Activated naive CD8-positive, alpha-beta T cell treated with anti-CD3 and anti-CD28 coated beads, Interleukin-2, amount 50 U/mL, for 24 hours (primary cell): ENCODE results near the gene COPS7A.
"Not testable (repeated sequence)": the region's sequence is repeated elsewhere in the genome, so short reads cannot be mapped to it uniquely, and the experiment has no call there.

Experiments used
- ATAC-seq: fragments of 150-1000 bp; cut with Tn5 transposase; one replicate; pipeline ENCODE4 v1.10.0; 2021
- DNase-seq: peaks from one replicate; pipeline ENCODE4 v3.0.0; 2021
- H3K27ac Mint-ChIP-seq: one replicate; pipeline ENCODE4 v1.8.0; 2021; ENCODE audit warnings: mild to moderate bottlenecking, mixed read lengths
- H3K27me3 Mint-ChIP-seq: one replicate; pipeline ENCODE4 v1.8.0; 2021; ENCODE audit warnings: mixed read lengths
- H3K36me3 Mint-ChIP-seq: one replicate; pipeline ENCODE4 v1.8.0; 2021; ENCODE audit warnings: low read depth, mixed read lengths
- H3K4me1 Mint-ChIP-seq: one replicate; pipeline ENCODE4 v1.8.0; 2021; ENCODE audit warnings: mixed read lengths
- H3K4me3 Mint-ChIP-seq: one replicate; pipeline ENCODE4 v1.8.0; 2021; ENCODE audit warnings: mild to moderate bottlenecking, moderate library complexity, mixed read lengths
- H3K9me3 Mint-ChIP-seq: one replicate; pipeline ENCODE4 v1.8.0; 2021; ENCODE audit warnings: mixed read lengths

Gene COPS7A

DNA sequence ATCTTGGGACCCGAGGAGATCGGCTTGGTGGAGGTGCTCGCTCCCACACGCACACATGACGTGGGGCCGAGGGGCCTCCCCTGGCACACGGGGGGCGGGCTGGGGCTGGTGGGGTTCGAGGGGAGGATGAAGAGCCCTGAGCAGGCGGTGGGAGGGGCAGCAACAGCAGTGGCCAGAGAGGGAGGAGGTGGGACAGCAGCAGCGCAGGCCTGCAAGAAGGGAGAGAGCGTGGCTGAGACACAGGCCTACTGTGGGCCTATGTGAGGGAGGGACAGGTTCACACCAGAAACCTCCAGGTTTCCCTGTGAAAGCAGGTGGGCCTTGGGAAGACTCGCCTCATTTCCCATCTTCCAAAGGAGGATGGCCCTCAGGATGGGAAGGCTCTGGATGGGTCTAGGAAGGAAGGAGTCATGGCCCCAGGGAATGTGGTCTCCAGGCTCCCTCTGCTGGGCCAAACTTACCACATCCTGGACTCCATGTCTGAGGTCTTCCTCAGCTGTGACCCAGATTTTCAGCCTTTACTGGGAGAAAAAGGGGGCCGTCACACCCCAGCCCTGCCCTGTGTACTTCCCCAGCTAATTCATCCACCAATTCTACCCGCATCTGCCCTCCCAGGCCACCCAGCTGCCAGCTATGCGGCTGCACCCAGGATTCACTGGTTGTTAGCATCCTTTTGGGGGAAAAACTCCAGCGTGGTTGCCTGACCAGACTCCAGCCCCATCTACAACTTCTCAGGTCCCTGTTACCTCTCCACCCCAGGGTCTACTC, 26.1 kb upstream of the COPS7A start:
- no peaks in the 10 kb centered on the region for H3K9me3 Mint-ChIP-seq
- no peak overlapping the region for H3K27ac Mint-ChIP-seq
- DNase-seq: peak; percentile 30
- H3K4me1 Mint-ChIP-seq: peaks cover 30% of the 10 kb centered on the region
- no peaks in the 10 kb centered on the region for H3K36me3 Mint-ChIP-seq
- no peak for ATAC-seq
- H3K27me3 Mint-ChIP-seq: peaks cover 38% of the 10 kb centered on the region
- H3K4me3 Mint-ChIP-seq: no peak overlapping the region

DNA sequence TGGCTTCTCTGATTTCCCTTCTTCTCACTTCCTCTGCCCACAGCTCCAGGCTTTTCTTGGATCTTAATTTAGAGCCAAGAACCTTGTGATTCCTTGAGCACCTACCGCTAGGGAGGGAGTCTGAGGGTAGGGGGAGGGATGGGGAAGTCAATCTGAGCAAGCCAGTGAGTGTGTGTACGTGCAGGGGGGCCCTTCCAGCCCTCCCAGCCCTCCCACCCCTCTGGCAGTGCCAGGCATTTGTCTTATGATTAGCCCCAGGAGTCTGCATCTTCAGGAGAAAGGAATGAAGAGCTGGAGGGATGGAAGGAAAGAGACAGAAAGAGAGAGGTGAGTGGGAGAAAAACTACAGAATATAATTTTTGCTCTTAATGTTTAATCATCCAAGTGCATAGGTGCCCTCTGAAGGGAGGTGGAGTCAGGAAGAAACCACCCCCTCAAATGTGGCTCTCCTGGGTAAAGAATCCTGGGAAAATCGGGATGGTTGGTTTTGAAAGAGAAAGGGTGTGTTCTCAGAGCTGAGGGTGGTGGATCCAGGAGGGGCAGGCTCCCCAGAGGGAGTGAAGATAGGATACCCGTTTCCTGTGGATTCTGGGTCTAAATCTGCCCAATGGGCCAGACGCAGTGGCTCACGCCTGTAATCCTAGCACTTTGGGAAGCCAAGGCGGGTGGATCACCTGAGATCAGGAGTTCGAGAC, 25.3 kb upstream of the COPS7A start:
- Mint-ChIP-seq H3K4me3 (no peak overlapping the region), H3K27ac (no peak overlapping the region), H3K27me3 (peaks cover 45% of the 10 kb centered on the region), H3K36me3 (no peaks in the 10 kb centered on the region), H3K4me1 (peaks cover 28% of the 10 kb centered on the region), H3K9me3 (no peaks in the 10 kb centered on the region)
- ATAC-seq (no peak), DNase-seq (no peak)

DNA sequence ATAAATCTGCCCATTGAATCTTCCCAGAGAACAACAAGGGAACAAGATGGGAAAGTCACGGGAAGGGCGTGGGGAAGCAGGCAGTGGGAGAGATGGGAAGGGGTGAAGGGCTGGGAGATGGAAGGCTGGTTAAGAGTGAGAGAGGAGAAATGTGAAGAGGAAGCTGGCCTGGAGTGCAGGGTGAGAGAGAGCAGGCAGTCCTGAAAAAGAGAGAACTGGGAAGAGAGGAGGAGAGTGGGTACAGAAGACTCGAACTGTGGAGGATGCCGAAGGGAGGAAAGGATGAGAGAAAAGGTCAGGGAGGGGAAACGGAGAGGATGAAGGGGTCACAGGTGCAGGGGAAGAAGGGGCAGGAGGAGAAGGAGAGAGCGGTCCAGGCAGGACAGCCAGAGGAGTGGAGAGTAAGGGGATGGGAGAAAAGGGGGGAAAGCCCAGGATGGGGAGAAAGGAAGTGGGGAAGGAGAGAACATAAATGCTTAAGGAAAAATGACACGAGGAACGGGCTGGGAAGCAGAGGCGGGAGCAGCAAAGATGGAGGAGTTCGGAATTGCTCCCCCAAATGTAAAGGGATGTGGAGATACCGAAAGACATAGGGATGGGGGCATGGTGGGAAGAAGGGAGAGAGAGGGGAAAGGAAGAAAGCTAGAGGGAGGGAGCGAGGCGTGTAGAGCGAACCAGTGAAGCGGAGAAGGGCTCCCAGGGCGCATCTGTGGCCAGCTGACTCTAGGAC, 24.4 kb upstream of the COPS7A start:
- Mint-ChIP-seq H3K36me3 (no peaks in the 10 kb centered on the region), H3K4me1 (peaks cover 28% of the 10 kb centered on the region), H3K9me3 (no peaks in the 10 kb centered on the region), H3K27me3 (peaks cover 52% of the 10 kb centered on the region), H3K27ac (no peak overlapping the region), H3K4me3 (peak overlapping the region; percentile 64)
- no peak for ATAC-seq
- DNase-seq: no peak

DNA sequence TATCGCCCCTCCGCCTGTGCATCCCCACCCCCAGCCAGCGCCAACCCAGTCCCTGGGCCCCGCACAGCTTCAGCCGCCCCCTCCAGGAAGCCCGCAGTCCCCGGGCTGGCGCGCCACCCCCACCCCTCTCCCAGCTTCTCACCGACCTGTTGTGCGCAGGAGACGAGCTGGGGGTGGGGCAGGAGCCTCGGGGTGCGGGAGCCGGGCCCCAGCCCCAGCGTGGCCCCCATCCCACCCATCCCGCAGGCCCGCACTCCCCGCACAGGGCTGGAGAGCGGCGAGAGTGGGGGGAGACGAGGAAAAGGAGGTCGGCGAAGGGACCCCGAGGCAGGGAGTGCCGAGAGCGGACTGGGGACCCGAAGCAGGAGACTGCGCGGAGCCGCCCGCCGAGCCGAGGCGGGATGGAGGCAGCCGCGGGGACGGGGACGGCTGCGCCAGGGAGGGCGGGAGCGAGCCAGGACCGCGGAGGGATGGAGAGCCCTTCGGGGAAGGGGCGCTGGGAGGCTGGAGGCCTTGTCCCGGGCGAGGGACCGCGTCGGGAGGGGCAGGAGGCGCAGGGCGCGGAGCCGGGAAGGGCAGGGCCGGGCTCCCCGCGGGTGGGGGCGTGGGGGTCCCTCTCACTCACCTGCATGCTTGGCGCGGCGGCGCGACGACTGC, 23.7 kb upstream of the COPS7A start:
- Mint-ChIP-seq H3K27me3 (peaks cover 58% of the 10 kb centered on the region), H3K9me3 (no peaks in the 10 kb centered on the region)
- no peak for DNase-seq

DNA sequence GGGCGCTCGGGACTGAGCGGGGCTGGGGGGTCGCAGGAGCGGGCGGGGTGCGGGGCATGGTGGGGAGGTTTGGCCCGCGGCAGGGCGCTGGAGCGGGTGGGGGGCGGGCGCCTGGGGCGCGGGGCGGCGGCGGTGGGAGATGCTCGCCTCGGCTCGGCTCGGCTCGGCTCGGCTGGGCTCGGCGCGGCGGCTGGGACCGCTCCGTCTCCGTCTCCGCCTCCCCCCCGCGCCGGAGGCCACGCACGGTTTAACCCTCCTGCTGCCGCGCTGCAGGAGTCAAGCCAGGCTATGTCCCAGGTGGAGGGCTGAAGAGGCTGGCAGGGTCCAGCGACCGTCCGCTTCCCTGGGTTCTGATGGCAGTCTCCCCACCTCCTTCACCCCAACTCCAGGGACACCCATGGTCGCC, 23.2 kb upstream of the COPS7A start, which contains the start of gene PIANP:
PIANP (minus strand) TSS at position 170 of the 406 bp plus-strand sequence. CDS start 2,754 bp downstream, outside the sequence.
- no peaks in the 10 kb centered on the region for H3K36me3 Mint-ChIP-seq
- H3K4me1 Mint-ChIP-seq: peaks cover 27% of the 10 kb centered on the region
- H3K9me3 Mint-ChIP-seq: no peaks in the 10 kb centered on the region
- DNase-seq (peak; percentile 40), ATAC-seq (peak; percentile 55)
- peaks cover 62% of the 10 kb centered on the region for H3K27me3 Mint-ChIP-seq
- peak within 1 kb of the TSS; percentile 68 for H3K4me3 Mint-ChIP-seq
- no peak within 1 kb of the TSS for H3K27ac Mint-ChIP-seq

More for the DNA sequence above, 23.7 kb upstream of the COPS7A start:
- peak; percentile 50 for ATAC-seq
- Mint-ChIP-seq H3K27ac (no peak overlapping the region), H3K4me1 (peaks cover 28% of the 10 kb centered on the region), H3K36me3 (no peaks in the 10 kb centered on the region), H3K4me3 (peak overlapping the region; percentile 64)

DNA sequence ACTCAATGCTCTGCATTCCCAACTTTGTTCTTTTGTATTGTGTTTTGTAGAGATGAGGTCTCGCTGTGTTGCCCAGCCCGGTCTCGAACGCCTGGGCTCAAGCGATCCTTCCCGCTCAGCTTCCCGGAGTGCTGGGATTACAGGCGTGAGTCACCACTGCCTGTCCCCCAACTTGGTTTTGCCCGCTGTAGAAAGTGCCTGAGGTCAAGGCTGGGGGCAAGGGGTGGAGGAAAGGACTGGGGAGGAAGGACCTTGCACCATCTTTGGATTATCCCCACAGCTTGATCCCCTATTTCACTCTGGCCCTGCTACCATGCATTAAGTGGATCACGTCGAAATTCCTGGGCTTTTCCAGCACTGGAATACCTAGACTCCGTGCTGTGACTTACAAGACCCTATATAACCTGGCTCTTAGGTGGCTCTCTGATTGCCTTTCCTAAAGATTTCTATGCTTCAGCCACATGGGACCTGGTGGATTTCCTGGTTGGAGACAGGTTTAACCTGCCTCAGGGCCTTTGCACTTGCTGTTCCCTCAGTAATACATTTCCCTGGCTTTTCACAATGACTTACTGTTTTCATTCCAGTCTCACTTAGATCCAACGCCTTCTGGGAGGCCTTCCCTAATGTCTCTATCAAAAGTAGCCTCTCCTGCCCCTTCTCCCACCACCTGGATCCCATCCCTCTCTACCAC, 22.6 kb upstream of the COPS7A start:
- peaks cover 62% of the 10 kb centered on the region for H3K27me3 Mint-ChIP-seq
- no peaks in the 10 kb centered on the region for H3K9me3 Mint-ChIP-seq
- H3K4me1 Mint-ChIP-seq: peaks cover 25% of the 10 kb centered on the region
- peak overlapping the region; percentile 68 for H3K4me3 Mint-ChIP-seq
- DNase-seq: no peak
- no peak for ATAC-seq
- H3K27ac Mint-ChIP-seq: no peak overlapping the region
- no peaks in the 10 kb centered on the region for H3K36me3 Mint-ChIP-seq

DNA sequence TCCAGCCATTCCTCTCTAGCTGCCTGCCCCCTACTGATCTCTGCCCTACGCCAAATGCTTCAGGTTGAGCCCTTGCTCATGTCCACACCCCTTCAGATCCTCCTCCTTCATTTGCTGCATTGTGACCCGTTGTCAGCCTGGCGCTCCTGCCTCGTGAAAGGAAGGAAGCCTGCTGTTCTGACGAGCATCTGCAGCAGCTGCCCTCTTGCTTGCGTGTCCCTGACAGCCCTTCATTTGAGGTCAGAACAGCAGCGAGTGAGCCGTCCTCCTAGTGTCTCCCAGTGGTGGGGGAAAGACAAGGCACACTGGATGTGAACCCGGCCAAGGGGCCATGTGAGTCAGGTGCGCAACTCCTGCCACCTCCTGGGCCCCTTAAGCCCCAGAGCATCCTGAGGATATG, 20.2 kb upstream of the COPS7A start:
- ATAC-seq: peak; percentile 47
- DNase-seq: no peak
- Mint-ChIP-seq H3K4me1 (peaks cover 14% of the 10 kb centered on the region), H3K27ac (no peak overlapping the region), H3K9me3 (no peaks in the 10 kb centered on the region), H3K36me3 (no peaks in the 10 kb centered on the region), H3K27me3 (peaks cover 57% of the 10 kb centered on the region), H3K4me3 (no peak overlapping the region)

DNA sequence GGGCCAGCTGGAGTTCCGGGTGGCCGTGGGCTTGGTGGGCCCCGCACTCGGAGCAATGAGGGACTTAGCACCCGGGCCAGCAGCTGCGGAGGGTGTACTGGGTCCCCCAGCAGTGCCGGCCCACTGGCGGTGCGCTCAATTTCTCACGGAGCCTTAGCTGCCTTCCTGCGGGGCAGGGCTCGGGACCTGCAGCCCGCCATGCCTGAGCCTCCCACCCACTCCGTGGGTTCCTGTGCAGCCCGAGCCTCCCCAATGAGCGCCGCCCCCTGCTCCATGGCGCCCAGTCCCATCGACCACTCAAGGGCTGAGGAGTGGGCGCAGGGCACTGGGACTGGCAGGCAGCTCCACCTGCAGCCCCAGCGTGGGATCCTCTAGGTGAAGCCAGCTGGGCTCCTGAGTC, 15.5 kb upstream of the COPS7A start:
- not testable (repeated sequence) for ATAC-seq, H3K9me3 Mint-ChIP-seq, H3K4me3 Mint-ChIP-seq, DNase-seq, H3K27ac Mint-ChIP-seq, H3K36me3 Mint-ChIP-seq, H3K4me1 Mint-ChIP-seq
- H3K27me3 Mint-ChIP-seq: peaks cover 21% of the 10 kb centered on the region

DNA sequence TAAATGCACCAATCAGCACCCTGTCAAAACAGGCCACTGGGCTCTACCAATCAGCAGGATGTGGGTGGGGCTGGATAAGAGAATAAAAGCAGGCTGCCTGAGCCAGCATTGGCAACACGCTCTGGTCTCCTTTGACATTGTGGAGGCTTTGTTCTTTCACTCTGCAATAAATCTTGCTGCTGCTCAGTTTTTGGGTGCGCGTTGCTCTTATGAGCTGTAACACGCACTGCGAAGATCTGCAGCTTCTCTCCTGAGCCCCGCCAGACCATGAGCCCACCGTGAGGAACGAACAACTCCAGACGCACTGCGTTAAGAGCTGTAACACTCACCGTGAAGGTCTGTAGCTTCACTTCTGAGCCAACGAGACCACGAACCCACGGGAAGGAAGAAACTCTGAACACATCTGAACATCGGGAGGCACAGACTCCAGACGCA, 14.9 kb upstream of the COPS7A start:
- Mint-ChIP-seq H3K4me3 (peak overlapping the region; percentile 46), H3K36me3 (no peaks in the 10 kb centered on the region), H3K27me3 (peaks cover 17% of the 10 kb centered on the region), H3K27ac (peak overlapping the region; percentile 34), H3K9me3 (no peaks in the 10 kb centered on the region), H3K4me1 (peaks cover 5% of the 10 kb centered on the region)
- ATAC-seq: peak; percentile 46
- no peak for DNase-seq

DNA sequence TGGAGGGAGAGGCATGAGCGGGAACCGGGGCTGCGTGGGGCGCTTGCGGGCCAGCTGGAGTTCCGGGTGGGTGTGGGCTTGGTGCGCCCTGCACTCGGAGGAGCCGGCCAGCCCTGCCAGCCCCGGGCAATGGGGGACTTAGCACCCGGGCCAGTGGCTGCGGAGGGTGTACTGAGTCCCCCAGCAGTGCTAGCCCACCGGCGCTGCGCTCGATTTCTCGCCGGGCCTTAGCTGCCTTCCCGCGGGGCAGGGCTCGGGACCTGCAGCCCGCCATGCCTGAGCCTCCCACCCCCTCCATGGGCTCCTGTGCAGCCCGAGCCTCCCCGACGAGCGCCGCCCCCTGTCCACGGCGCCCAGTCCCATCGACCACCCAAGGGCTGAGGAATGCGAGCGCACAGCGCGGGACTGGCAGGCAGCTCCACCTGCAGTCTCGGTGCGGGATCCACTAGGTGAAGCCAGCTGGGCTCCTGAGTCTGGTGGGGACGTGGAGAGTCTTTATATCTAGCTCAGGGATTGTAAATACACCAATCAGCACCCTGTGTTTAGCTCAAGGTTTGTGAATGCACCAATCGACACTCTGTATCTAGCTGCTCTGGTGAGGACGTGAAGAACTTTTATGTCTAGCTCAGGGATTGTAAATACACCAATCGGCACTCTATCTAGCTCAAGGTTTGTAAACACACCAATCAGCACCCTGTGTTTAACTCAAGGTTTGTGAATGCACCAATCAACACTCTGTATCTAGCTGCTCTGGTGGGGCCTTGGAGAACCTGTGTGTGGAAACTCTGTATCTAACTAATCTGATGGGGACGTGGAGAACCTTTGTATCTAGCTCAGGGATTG, 7.6 kb upstream of the COPS7A start:
- not testable (repeated sequence) for H3K9me3 Mint-ChIP-seq, H3K4me3 Mint-ChIP-seq, H3K27ac Mint-ChIP-seq, H3K27me3 Mint-ChIP-seq, DNase-seq, H3K36me3 Mint-ChIP-seq, ATAC-seq, H3K4me1 Mint-ChIP-seq

DNA sequence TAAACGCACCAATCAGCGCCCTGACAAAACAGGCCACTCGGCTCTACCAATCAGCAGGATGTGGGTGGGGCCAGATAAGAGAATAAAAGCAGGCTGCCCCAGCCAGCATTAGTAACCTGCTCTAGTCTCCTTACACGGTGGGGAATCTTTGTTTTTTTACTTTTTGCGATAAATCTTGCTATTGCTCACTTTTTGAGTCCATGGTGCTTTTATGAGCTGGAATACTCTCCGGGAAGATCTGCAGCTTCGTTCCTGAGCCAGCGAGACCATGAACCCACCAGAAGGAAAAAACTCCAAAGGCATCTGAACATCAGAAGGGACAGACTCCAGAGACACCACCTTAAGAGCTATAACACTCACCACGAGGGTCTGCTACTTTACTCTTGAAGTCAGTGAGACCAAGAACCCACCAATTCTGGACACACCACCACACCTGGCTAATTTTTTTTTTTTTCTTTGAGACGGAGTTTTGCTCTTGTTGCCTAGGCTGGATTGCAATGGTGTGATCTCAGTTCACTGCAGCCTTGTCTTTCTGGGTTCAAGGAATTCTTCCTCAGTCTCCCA, 6.9 kb upstream of the COPS7A start:
- no peaks in the 10 kb centered on the region for H3K27me3 Mint-ChIP-seq
- no peak overlapping the region for H3K4me3 Mint-ChIP-seq
- DNase-seq (no peak), ATAC-seq (no peak)
- H3K36me3 Mint-ChIP-seq: no peaks in the 10 kb centered on the region
- H3K27ac Mint-ChIP-seq: no peak overlapping the region
- H3K9me3 Mint-ChIP-seq: no peaks in the 10 kb centered on the region
- no peaks in the 10 kb centered on the region for H3K4me1 Mint-ChIP-seq

DNA sequence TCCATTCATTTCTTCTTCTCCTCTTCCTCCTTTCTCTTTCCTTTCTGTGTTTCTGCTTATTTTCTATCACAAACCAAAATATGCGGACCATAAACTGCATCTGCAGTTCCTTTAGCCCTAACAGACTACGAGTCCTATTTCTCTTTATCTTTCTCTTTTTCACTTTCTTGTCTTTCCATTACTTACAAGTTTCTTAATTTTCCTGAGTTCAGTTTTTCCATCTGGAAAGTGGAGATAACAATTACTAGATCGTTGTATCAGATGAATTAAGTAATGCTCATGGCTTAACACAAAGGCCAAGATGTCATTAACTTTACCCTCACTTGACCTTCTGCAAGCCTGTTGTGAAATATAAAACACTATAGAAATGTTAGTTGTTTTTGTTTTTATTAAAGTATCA, 983 bp upstream of the COPS7A start:
- Mint-ChIP-seq H3K27me3 (no peaks in the 10 kb centered on the region), H3K4me1 (peaks cover 30% of the 10 kb centered on the region), H3K4me3 (peak overlapping the region; percentile 89), H3K36me3 (peaks cover 13% of the 10 kb centered on the region), H3K27ac (no peak overlapping the region), H3K9me3 (no peaks in the 10 kb centered on the region)
- DNase-seq (no peak), ATAC-seq (no peak)

DNA sequence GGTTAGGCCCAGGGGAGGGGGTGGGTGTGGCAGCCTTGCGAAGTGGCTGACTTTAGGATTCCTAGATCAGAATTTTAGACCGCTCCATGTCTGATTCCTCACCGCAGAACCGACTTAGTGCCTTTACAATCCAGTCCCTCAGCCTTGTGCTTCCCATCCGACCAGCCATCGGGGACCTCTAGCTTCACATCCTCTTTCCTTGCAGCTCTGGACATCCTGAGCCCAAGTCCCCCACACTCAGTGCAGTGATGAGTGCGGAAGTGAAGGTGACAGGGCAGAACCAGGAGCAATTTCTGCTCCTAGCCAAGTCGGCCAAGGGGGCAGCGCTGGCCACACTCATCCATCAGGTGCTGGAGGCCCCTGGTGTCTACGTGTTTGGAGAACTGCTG, 557 bp downstream of the COPS7A start:
- Mint-ChIP-seq H3K9me3 (no peaks in the 10 kb centered on the region), H3K27me3 (no peaks in the 10 kb centered on the region), H3K36me3 (peaks cover 14% of the 10 kb centered on the region), H3K4me1 (peaks cover 30% of the 10 kb centered on the region), H3K4me3 (peak overlapping the region; percentile 89), H3K27ac (peak overlapping the region; percentile 92)
- DNase-seq (peak; percentile 37), ATAC-seq (peak; percentile 12)
